HTERT RPE-1 (cell line): ENCODE results near the gene EXOSC6.
"Not testable (repeated sequence)": the region's sequence is repeated elsewhere in the genome, so short reads cannot be mapped to it uniquely, and the experiment has no call there.

Source experiments
- in situ Hi-C: fragments of 300-500 bp; cut with MboI; formaldehyde crosslinking; loops from 4 replicates; pipeline ENCODE4 v1.14.3; 2020; ENCODE audit warnings: low sequenced_read_pairs

EXOSC6 gene

DNA sequence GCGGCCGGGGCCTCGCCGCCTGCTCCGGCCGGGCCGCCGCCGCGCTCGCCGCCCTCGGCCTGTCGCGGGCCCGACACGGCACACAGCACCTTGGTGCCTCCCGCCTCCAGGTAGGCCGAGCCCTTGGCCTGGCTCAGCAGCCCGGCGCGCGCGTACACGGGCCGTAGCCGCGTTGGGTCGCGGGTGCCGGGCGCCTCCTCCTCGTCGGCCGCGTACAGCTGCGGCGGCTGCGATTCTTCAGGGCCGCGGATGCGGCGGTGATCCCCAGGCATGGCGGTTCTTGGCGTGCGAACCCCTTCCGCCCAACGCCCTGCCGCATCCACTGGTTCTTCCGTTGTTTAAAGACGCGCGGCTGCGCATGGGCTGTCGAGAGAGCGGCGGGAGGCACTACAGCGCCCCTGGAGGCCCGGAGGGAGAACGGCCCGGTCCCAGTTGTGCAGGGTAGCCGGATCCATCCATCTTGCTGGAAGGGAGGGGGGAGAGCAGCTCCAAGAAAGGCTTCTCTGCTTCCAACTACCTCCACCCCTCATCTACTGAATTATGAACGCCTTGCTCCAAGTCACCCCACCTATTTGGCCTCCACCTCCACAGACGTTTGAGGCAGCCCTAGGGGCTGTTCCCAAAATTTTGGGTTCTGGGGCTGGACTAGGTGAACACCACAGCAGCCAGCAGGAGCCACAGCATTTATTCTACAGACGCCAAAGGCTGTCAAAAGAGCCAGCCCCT is at the start of gene EXOSC6:
EXOSC6 (minus strand) TSS at position 312 of the 726 bp plus-strand sequence; CDS start at position 272, 40 bp downstream.
- in situ Hi-C loops = no loop called here

DNA sequence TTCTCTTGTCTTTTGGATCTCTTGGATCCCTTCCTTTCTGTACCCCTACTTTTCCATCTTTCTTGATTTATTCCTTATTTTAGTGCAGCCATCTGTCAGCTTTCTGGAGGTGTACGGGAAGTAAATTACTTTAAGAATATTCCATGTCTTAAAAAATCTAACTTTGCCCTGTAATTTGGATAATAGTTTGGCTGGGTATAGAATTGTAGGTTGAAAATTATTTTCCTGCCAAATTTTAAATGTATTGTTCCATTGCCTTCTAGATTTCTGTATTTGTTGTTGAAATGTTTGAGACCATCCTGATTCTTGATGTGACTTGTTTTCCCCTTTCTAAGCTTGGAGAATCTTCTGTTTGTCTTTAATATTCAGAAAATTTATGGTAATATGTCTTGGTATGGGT is 49.4 kb upstream of the EXOSC6 start:
- in situ Hi-C loops = no loop called here

DNA sequence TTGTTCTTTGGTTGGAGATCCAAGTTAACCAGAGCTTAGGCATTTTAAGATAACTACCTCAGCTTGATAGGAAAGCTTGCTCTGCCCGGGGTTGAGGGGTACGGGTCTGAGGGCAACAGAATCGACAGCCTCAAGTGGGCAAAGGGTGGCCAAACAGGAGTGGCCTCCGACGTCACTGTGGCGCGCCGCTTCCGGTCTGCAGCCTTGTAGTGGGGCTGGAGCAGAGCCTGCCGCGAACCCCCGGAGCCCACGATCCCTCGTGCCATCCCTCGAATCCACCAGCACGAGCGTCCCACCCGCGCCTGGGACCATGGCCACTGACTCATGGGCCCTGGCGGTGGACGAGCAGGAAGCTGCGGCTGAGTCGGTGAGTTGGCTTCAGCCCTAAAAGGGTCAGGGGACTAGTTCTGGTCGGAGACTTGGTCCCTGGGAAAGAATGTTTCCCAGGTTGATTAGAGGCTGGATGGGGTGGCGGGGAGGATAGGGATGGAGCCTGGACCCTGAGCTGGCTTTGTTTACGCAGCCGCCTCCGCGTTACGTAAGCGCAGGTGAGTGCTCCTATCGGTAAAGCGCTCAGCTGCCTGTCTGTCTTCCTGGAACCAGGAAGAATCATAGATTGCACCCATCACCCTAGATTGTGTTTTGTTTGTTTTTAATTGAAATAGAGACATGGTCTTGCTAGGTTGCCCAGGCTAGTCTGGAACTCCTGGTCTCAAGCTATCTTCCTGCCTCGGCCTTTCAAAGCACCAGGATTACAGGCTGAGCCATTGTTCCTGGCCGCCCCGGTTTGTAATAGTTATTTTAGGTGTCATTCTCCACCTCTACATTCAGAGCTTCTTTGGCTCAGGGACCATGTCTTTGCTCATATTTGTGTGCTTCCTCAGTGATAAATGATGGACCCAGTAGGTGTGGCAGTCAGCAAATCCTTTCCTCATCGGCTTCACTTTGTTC is 47.5 kb upstream of the EXOSC6 start, which contains the start of gene DDX19B:
DDX19B (plus strand) TSS at position 199 of the 951 bp plus-strand sequence; CDS start at position 311, 112 bp downstream.
- in situ Hi-C loops = no loop called here

DNA sequence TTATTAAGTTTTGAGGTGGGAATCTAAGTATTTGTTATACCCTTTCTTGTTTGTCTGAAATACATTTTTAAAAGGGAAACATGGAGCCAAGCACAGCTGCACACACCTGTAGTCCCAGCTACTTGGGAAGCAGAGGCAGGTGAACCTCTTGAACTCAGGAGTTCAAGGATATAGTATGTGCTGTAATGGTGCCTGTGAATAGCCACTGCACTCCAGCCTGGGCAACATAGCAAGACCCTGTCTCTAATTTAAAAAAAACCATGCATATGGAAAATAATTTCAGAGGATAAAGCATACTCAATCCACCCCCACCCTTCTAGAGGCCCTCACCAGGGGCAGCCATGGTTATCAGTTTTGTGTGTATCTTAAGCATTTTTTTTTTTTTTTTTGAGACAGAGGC is 43.9 kb upstream of the EXOSC6 start:
- in situ Hi-C loops = no loop called here

DNA sequence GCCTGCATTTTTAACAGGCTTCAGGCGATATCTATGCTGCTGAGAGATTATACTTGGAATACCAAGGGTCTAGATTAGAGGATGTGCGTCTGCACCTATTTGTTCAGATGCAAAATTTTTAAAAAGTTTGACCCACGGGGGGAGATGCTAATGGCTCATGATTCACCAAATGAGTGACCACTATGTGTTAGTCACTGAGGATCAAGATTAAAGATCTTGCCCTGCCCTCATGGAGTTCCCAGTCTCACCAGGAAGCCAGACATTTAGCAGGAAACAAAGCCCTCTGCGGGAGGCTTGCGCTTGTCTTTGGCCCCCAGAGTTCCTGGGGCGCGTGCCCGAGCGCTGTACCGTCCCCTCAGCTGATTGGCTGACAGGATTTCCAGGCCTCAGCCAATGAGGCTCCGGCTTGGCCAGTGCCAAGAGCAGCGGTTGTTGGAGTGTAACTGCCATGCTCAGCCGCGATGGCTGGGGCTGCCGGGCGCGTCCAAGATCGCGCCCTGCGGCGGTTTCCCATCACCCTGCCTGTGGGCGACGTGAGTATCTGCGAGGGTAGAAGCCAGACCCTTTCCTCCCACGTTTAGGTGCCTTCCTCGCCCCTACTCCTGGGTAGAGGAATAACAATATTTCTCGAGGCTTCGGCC is 42.8 kb upstream of the EXOSC6 start:
- in situ Hi-C loops = no loop called here

DNA sequence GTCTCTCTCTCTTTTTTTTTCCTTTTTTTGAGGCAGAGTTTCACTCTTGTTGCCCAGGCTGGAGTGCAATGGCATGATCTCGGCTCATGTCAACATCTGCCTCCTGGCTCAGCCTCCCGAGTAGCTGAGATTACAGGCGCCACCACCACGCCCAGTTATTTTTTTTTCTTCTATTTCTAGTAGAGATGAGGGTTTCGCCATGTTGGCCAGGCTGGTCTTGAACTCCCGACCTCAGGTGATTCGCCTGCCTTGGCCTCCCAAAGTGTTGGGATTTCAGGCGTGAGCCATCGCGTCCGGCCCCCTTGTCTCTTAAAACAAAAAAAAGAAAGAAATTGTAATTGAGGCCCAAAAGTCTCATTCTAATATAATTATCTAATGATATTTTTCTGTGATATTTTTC is 40.4 kb upstream of the EXOSC6 start:
- in situ Hi-C loops = not testable (repeated sequence)

DNA sequence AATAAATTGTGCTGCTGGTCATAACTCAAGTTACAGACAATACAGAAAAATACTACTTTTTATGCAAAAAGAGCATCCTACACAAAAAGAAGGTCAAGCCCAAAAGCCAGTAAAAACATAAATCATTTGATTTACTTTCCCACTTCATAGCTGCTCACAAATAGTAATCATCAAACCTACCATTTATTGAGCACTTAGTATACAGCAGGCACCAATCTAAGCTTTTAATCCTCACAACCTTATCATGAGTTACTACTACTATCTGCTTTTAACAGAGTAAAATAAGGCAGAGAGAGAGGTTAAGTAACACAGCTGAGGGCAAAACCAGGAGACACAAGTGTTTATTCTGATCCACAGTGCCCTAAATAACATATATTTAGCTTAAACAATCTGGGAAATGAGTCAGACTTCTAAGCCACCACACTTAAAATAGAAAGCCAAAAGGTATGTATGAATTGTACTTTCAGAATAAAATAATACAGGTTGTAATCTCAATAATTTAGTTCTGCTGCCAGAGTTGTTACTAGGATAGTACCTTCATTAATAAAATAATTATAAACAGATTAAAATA is 39.3 kb upstream of the EXOSC6 start:
- in situ Hi-C loops = no loop called here

DNA sequence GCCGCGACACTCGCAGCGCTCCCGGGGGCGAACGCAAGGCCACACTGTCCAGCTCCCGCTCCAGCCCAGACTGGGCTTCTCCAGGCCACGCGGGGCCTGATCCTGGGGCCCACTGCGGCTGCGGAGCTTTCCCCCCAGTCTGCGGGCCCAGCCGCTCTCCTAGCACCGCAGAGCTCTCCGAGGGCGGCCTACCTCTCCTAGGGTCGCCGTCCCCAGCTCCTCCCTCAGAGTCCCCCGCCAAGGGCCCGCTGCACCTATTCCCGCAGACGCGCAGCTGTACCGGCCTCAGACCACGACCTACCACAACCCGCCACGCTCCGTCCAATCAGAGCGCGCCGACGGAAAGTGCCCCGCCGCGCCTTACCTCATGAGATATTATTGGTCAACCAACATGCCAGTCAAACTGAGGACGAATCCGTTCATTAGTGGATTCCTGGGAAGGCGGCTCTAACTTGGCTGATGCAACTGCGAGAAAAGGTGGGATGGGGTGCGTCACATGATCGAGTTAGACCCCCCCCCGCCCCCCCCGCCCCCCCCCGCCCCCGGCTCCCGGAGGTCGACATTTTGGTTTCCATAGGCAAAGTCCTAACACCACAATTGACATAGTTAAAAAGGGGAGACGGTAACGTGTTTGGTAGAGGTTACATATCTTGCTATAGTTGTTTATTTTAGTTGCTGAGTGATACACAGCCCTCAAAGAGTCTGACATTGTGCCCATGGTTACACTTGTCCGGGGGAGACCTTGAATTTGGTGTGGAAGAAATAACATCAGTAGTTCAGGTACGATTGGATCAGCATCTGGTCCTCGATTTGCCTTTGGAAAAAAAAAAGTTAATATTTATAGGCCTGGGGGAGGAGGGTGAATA is 37.7 kb upstream of the EXOSC6 start, which contains the start of gene AARS1:
AARS1 (minus strand) TSS at position 278 of the 866 bp plus-strand sequence. CDS start 6,743 bp downstream, outside the sequence.
- in situ Hi-C loops = no loop called here

DNA sequence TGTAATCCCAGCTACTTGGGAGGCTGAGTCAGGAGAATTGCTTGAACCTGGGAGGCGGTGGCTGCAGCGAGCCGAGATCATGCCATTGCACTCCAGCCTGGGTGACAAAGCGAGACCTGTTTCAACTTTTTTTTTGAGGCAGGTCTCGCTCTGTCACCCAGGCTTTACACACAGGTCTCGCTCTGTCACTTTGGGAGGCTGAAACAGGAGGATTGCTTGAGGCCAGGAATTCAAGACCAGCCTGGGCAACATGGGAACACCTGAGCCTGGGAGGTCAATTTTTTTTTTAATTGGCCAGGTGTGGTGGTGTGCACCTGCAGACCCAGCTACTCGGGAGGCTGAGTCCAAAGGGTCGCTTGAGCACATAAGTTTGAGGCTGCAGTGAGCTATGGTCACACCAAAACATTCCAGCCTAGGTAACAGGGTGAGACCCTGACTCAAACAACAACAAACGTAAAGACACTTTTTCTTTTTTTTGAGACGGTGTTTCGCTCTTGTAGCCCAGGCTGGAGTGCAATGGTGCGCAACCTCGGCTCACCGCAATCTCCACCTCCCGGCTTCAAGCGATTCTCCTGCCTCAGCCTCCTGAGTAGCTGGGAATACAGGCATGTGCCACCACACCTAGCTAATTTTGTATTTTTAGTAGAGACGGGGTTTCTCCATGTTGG is 35.7 kb upstream of the EXOSC6 start:
- in situ Hi-C loops = not testable (repeated sequence)

DNA sequence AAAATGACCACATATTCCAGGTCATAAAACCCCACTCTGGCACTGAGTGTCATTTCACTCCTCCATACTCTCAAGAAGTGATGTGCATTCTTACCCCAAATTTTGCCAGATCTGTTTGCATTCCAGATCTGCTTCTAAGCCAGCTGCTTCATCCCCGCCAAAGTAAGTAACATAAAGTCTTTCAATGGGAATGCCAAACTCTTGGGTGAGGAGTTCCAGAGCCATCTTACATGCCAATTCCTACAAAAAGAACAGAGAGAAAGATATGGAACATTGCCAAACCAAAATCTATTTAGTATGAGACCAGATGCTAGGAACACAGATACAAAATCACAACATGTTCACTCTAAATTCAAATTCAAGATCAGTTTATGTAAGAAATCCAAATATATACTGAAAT is 24.7 kb upstream of the EXOSC6 start:
- in situ Hi-C loops = no loop called here

DNA sequence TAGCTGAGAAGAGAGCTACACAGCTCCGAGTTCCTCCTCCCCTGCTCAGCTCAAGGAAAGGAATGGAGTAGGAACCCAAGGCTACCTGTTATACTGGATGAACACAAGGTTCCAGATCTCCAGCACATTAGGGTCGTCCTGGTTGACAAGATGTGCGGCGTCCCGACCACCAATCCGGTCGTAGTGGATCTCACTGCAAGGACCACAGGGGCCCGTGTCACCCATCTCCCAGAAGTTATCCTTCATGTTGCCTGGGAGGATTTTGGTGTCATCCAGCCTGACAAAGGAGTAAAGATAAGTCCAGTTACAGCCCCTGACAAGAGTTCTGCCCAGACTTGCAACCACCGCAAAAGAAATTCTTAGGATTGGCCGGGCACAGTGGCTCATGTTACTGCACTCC is 20.0 kb upstream of the EXOSC6 start:
- in situ Hi-C loops = no loop called here

DNA sequence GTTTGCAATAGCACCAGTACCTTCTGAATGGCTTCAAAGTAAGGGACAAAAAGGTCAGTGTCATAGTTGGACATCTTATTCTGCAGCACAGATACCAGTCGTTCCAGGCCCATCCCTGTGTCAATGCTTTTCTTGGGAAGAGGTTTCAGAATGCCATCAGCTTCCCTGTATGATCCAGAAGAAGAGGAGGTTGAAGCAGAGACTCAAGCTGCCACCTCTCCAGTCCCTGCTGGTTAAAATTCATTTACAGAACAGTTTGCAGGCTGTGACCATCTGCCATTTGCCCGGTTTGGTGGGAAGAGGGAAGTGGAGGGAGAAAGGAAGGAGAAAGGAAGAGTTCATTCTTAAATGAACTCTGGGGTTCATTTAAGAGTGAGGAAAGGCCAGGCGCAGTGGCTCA is 18.4 kb upstream of the EXOSC6 start:
- in situ Hi-C loops = no loop called here

DNA sequence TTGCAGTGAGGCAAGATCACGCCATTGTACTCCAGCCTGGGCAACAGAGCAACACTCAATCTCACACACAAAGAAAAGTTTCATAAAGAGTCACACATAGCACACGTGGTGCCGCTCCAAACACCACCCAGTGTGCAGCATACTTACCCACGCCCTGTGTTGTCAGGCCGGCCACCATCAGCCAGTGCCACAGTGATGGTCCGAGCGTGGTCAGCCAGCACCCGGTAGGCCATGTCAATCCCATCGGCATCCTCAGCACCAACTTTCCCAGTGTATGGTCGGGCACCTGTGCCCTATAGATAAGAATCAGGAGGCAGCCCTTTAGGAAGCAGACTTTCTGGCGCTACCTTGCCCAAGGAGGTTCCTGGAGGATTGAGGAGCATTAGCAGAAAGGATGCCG is 17.7 kb upstream of the EXOSC6 start:
- in situ Hi-C loops = no loop called here

DNA sequence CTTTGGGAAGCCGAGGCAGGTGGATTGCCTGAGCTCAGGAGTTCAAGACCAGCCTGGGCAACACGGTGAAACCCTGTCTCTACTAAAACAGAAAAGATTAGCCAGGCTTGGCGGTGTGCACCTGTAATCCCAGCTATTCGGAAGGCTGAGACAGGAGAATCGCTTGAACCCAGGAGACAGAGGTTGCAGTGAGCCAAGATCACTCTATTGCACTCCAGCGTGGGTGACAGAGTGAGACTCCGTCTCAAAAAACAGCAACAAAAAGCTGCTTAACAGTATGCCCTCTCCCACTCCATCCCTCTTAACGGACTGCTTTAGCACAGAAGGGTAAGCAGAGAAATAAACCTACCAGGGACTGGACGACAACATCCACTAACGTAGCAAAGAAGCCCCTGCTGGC is 16.2 kb upstream of the EXOSC6 start:
- in situ Hi-C loops = not testable (repeated sequence)

DNA sequence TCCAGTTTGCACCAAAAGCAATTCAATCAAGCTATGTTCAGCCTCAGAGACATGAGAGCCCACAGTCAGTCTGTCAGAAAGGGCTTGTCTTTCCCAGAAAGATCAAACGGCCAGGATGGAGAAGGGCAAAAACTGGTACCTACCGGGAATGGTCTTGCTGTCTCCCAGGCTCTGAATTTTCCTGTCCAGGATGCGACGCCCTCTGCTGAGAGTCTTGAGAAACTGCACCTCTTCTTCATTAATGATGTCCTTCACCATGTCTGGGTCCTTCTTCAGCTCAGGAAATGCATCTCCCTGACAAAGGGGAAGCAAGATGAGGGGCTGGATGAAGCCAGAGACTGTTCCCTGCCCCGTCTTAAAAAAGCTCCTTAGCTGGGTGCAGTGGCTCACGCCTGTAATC is 15.8 kb upstream of the EXOSC6 start:
- in situ Hi-C loops = no loop called here

DNA sequence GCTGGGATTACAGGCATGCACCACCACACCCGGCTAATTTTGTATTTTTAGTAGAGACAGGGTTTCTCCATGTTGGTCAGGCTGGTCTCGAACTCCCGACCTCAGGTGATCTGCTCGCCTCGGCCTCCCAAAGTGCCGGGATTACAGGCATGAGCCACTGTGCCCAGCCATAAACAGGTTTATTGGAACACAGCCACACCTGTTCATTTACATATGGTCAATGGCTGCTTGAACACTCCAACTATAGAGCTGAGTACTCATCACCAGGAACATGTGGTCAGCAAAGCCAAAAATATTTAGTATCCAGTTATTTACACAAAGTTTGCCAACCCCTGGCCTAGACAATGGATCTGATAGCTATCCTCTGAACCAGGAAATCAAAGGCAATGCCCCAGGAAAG is 8.2 kb upstream of the EXOSC6 start:
- in situ Hi-C loops = not testable (repeated sequence)

DNA sequence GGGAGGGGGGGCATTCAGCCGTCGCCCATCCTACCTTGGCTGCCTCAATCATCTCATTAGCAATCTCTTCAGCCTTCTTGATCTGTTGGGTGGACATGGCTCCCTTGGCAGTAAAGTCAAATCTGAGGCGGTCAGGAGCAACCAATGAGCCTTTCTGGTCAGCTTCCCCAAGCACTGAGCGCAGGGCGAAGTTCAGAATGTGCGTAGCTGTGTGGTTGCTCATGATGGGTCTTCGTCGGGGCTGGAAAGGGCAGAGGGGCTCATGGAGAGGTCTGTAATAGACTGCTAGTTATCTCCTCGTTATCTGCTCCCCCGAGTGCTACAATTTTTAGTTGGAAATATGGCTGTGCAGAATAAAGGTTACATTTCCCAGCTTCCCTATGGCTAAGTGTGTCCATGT is 7.2 kb upstream of the EXOSC6 start:
- in situ Hi-C loops = no loop called here

DNA sequence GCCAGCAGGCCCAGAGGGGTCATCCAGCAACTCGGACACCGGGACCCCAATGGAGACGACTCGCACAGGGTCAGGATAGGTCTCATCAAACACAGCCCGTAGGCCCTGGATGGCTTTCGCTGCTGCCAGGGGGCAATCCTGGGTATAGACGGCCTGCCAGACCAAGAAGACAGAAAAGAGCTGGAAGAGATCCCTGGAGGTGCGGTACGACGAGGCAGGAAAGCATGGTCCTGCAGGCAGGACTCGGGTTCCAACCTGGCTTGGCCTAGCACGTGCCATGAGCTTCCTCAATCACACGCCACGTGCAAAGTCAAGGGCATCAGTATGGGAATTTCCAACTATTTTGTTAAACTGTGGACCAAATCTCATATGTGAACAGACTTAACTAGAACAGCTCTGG is 6.3 kb upstream of the EXOSC6 start:
- in situ Hi-C loops = no loop called here

DNA sequence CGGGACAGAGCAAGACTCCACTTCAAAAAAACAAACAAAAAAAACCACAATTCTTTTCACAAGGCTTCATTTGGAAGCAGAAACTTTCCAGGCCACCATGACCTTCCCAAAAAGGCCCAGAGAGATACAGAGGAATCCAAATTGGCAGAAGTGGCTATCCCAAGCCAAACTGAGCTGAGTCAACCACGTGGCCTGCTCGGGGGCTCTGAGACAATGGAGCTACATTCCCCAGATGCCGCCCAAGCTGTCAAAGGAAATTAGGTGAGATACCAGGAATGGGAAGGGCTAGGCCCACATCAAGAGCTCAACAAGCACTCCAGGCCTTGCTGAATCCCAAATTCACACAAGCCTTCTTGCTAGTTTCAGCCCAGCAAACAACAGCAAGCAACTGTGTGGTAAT is 5.7 kb upstream of the EXOSC6 start:
- in situ Hi-C loops = no loop called here
